GM19023 (cell line): ENCODE results near the gene JADE3.

Experiments
- ATAC-seq: cut with Tn5 transposase; IDR thresholded peaks from one replicate; pipeline ENCODE4 v1.9.1; 2021; ENCODE audit warnings: mild to moderate bottlenecking, moderate library complexity; ENCODE audit not compliant: unreplicated experiment

Gene JADE3

DNA sequence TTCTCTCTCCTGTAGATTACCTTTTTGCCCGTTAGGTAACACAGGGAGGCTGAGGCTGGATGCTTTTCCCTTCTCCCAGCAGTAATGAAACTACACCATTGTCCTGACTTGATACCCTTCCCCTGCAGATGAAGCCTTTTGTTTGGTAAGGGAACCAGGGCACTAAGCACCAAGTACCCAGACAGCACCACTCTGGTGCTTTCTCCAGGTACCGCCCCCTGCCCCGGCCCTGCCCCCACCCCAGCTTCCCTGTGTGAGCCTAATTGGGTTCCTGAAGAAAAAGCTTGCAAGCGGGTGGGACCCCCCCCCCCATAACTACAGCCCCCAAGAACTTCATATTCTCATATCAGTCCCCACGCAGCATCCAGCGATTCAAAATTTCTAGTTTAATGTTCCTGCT, 79.8 kb downstream of the JADE3 start:
- ATAC-seq = no peak

DNA sequence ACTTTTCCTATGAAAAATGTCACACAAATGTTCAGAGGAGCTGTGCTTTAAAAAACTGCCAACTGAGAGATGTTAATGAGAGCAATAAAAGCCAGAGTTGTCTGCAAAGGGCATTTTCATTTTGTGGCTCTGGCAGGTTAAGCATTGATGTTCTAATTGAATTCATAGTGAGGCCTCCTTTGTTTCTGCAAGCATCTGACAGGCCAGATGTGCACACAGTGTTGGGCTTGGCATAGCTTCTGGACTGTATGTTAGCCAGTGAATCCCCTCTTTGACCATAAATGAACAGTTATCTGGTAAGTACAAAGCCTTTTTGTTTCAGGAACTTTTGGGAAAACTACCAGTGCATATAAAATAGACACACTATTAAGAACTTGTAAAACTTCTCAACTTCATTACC, 81.9 kb downstream of the JADE3 start:
- ATAC-seq = no peak

DNA sequence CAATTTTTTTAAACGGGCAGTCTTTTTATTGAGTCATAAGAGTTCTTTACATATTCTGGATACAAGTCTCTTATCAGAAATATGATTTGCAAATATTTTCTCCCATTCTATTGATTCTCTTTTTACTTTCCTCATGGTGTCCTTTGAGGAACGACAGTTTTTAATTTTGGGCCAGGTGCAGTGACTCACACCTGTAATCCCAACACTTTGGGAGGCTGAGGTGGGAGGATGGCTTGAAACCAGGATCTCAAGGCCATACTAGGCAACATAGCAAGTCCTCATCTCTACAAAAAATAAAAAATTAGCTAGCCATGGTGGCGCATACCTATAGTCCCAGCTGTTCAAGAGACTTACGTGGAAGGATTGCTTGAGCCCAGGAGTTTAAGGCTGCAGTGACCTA, 99.9 kb downstream of the JADE3 start:
- no peak for ATAC-seq

DNA sequence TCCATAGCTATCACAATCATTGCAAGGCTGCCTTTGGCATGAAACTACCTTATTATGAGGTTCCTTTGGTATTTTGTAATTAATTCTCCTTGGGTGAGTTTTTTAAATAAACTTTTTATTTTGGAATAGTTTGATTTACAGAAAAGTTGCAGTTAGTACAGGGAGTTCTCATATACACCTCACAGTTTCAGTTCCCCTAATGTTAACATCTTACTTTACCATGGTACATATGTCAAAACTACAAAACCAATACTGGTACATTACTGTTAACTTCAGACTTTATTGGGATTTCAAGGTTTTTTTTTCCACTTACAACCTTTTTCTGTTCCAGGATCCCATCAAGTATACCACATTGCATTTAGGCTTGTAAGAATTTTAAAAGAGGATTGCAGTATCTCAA, 114.0 kb downstream of the JADE3 start:
- no peak for ATAC-seq

DNA sequence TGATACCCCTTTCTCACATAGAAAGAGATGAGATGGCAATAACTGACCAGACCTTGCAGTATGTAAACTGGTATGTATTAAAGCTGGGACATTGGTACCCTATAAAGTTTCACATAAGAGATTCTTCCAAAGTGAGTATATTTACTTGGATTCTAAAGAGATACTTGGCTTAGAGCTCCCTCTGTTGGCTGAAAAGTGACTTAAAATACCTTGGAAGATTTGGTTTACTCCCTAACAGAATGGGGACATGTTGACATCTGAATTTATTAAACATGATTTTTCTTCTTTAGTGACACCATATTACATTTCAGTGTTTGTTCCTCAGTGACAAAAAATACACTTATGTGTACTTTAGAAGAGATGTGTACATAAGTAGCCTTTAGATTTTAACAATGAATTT, 118.1 kb downstream of the JADE3 start:
- ATAC-seq = no peak

- no peak for ATAC-seq
These were observed 135.8 kb downstream of the JADE3 start for GRCh38 chrX:47047989-47048388.

GRCh38 chrX:47059142-47059874, 147.1 kb downstream of the JADE3 start:
- ATAC-seq = no peak

GRCh38 chrX:47060708-47061107, 148.5 kb downstream of the JADE3 start:
- ATAC-seq = no peak

- no peak for ATAC-seq
These were observed 149.2 kb downstream of the JADE3 start for GRCh38 chrX:47061238-47061919.

DNA sequence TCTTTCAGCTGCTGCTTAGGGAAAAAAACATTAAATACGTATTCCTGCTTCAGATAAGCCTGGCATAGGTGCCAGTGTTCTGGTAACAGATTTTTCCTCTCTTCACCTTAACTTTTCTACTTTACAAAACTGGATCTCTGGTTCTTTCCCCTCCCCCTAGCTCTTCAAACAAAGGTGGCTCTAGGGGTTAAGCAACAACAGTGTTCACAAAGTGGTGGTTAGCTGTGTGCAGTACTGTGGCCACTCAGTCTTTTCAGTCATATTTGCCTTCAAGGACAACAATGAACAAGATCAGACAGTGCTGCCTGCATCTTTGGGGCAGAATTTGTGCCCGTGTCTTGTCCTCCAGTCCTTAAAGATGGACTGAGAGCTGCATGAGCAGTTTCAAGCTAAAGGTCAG, 151.0 kb downstream of the JADE3 start:
- ATAC-seq = no peak

- ATAC-seq = no peak
These were observed 156.0 kb downstream of the JADE3 start for GRCh38 chrX:47068214-47068613.

- no peak for ATAC-seq
These were observed 156.5 kb downstream of the JADE3 start for GRCh38 chrX:47068720-47069119.

GRCh38 chrX:47078129-47079043, 166.2 kb downstream of the JADE3 start, which contains the start of gene RGN:
Gene RGN, plus strand, starts transcription at chrX:47078443. Its CDS starts 2,702 bp downstream, at chrX:47081145.
- no peak for ATAC-seq

DNA sequence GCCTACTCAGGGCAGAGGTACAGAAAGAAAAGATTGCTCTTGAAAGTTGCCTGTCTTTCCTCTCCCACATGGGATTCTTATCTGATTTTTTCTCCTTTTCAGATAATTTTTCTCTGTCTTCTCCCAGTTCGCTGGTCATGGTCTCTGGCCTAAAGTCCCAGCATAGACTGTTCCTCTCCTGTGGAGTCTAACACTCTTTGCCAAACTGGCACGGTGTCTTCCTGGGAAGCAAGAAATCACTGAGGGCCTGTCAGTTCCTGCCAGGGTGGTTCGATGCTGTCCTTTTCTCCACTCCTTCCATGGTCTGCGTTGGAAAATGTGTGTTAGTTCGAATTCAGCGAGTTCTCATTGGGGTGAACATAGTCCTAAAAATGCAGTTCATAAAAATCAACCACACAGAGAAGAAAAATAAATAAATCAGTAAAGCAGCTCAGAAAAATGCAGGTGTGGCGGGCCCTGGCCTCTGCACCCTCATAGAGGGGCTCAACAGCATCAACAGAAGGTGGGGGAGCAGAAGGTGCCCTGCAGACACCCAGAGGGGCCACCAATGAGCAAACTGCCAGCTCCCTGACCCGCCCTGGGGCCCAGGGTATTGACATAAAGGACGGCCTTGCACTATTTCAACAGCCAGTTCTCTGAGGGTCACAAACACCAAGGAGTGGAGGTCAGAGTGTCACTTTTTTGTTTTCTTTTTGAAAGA, 168.1 kb downstream of the JADE3 start:
- no peak for ATAC-seq

DNA sequence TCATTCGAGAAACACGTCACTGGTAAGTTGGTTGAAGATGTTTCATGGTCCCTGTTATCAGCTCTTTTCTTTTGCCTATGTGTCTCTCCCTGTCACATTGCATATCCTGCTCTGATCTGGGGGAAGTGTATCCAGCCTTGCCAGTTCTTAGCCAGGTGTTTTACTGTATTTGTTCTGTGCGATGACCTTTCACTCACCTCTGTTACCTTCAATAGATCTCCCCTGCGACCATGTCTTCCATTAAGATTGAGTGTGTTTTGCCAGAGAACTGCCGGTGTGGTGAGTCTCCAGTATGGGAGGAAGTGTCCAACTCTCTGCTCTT, 168.7 kb downstream of the JADE3 start:
- no peak for ATAC-seq

- ATAC-seq = no peak
These were observed 179.0 kb downstream of the JADE3 start for GRCh38 chrX:47091149-47091775.

DNA sequence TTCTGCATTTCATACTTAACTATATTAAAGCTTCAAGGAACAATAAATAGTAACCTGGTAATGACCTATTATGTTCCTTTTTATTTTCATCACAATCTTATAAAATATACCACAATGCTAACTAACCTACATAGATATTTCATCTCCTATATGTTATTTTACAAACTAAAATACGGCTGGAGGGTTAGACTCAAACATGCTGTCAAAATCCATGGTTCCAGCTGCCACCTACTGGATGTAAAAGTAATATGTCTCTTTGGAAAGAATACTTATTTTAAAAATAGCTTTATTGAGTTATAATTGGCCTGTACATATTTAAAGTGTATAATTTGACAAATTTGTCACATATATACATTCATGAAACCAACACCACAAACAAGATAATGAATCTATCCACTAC, 181.0 kb downstream of the JADE3 start:
- ATAC-seq = no peak

DNA sequence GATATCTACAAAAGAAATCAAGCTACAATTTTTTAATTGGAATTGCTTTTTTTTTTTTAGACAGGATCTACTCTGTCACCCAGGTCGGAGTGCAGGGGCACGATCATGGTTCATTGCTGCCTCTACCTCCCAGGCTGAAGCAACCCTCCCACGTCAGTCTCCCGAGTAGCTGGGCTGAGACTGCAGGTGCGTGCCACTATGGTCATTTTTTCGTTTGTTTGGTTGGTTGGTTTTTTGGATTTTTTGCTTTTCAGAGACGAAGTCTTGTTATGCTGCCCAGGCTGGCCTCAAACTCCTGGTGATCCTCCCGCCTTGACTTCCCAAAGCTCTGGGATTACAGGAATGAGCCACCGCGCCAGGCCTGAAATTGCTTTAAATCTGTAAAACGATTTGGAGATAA, 181.6 kb downstream of the JADE3 start:
- ATAC-seq = no peak

DNA sequence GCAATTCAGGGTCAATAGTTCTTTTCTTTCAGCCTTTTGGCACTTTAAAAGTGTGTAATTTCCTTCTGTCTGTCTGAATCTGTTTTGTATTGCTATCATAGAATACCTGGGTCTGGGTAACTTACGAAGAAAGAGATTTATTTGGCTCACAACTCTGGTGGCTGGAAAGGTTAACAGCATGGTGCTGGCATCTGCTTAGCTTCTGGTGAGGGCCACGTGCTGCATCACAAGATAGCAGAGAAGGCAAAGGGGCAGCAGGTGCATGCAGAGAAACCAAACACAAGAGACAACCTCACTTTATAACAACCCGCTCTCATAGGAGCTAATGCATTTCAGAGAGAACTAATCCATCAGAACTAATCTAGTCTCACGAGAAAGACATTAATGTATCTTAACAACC, 184.8 kb downstream of the JADE3 start:
- no peak for ATAC-seq

DNA sequence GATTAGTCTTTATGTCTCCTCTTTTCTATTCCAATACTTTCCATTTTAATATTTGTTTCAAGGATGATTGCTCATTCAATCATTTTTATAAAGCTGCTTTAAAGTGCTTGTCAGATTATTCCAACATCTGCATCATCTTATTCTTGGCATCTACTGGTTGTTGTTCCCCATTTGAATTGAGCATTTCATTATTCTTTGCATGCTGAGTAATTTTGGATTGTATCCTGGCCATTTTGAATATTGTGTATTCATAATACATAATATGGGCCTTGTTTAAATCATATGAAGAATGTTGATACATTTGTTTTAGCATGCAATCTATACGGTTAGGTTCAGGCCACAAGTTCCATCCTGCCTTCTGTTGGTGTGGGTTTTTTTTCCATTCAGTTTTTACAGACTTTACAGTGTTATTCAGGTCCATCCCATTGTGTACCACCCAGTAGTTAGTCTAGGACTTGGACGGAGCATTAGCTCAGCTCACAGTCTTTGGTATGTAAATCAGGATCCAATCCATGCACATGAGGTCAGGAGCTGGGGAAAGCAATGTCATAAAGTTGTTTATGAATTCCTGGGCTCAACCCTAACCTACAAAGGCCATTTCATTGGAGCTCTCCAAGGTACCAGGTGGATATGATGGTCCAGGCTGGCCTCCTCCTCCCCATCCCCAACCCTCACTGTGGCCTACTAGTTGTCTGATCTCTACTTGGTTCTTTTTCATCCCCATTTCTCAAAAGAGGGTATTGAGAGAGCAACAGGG, 186.3 kb downstream of the JADE3 start:
- no peak for ATAC-seq
